Naive B cell (primary cell): Measurements from ENCODE around the gene SLC5A4. TPM values are rescaled to one million over a fixed set of nuclear protein-coding genes. Genes with fewer than 3 reads are reported as not detected.

Experiments used
- ATAC-seq, 2 donors: fragments of 150-1000 bp; cut with Tn5 transposase; 2 replicates each; pipeline ENCODE4 v1.10.0; 2021; ENCODE audit warnings: low read depth in 2 of 2, mild to moderate bottlenecking in 2 of 2, moderate library complexity in 2 of 2
- DNase-seq: peaks from one replicate; pipeline ENCODE4 v3.0.0; 2022
- H3K27ac Mint-ChIP-seq, 6 donors: one replicate each; pipeline ENCODE4 v1.8.0; 2020 to 2022; ENCODE audit warnings: mild to moderate bottlenecking in 6 of 6, mixed read lengths in 6 of 6, moderate library complexity in 5 of 6, inconsistent platforms in 2 of 6
- H3K27me3 Mint-ChIP-seq, 3 donors: one replicate each; pipeline ENCODE4 v1.8.0; 2021 to 2022; ENCODE audit warnings: mixed read lengths in 3 of 3, mild to moderate bottlenecking in 1 of 3
- H3K36me3 Mint-ChIP-seq, 2 donors: one replicate each; pipeline ENCODE4 v1.8.0; 2020 to 2022; ENCODE audit warnings: mixed read lengths in 2 of 2, inconsistent platforms in 1 of 2, mild to moderate bottlenecking in 1 of 2
- H3K4me1 Mint-ChIP-seq, 3 donors: one replicate each; pipeline ENCODE4 v1.8.0; 2020 to 2022; ENCODE audit warnings: mixed read lengths in 3 of 3, inconsistent platforms in 1 of 3, mild to moderate bottlenecking in 1 of 3, moderate library complexity in 1 of 3
- H3K4me3 Mint-ChIP-seq, 8 donors: one replicate each; pipeline ENCODE4 v1.8.0; 2020 to 2022; ENCODE audit warnings: mild to moderate bottlenecking in 8 of 8, mixed read lengths in 8 of 8, moderate library complexity in 8 of 8, inconsistent platforms in 2 of 8
- H3K9me3 Mint-ChIP-seq, 7 donors: one replicate each; pipeline ENCODE4 v1.8.0; 2020 to 2022; ENCODE audit warnings: mixed read lengths in 7 of 7, mild to moderate bottlenecking in 5 of 7, inconsistent platforms in 2 of 7, moderate library complexity in 1 of 7
- polyA plus RNA-seq, 6 donors: library from polyadenylated mRNA; unstranded; fragments of 300-500 nt; fragmentation: Illumina TruSeq; gene quantifications; one replicate each; pipeline ENCODE4 v1.2.3, GENCODE V29; 2021; ENCODE audit warnings: low read depth in 6 of 6

SLC5A4 gene
- polyA plus RNA-seq, 6 donors from 2014 or later, result not detected

DNA sequence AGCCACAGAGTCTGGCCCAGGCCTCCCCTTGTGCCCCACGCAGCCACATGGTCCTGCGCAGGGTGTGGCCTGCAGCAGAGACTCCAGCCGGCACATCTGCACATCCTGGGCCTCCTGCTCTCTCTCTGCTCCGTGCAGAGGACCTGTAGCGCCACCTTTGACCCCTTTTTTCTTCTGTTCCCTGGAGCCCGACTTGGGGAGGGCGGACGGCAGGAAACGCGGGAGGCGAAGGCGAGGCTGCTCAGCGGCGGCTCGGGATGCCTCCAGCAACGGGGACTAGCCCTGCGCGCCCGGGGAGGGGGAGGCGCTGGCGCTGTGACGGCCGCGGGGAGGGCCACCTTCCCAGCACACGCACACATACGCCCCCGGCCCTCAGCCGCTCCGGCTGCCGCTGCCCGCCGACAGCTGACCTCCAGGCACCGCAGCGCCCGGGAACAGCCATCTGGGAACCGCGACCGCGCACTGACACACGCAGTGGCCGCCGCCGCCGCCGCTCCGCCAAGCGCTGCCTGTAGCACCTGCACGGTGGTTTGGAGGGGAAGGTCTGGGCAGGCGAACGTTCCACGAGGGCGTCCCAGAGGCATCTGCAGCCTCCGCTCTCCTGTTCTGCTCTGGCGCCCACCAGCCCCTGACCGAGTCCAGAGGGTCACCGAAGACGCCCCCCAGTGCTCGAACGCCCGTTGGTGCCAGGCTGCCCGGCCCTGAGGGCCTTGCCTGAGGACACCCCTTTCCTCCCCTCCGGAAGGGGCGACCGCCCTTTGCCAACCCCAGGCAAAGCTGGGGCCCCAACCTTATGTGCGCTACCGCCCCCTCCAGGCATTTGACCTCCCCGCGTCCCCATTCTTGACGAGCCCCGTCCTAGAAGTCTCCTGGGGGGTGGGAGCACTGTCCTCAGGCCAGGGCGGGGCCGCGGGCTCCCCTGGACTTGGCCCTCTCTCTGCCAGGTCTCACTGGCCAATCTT is 79.2 kb downstream of the SLC5A4 start:
- no peak for DNase-seq
- no peak for ATAC-seq
- Mint-ChIP-seq H3K36me3 (peaks cover 0 to 4% of the 10 kb centered on the region in 2 donors), H3K27ac (no peak overlapping the region), H3K4me1 (peaks cover 0 to 4% (median 0%) of the 10 kb centered on the region in 3 donors), H3K27me3 (peaks cover 20 to 51% (median 27%) of the 10 kb centered on the region in 3 donors), H3K4me3 (peak overlapping the region in 1 of 8 donors; percentile 25), H3K9me3 (peaks cover 0 to 3% (median 0%) of the 10 kb centered on the region in 7 donors)

DNA sequence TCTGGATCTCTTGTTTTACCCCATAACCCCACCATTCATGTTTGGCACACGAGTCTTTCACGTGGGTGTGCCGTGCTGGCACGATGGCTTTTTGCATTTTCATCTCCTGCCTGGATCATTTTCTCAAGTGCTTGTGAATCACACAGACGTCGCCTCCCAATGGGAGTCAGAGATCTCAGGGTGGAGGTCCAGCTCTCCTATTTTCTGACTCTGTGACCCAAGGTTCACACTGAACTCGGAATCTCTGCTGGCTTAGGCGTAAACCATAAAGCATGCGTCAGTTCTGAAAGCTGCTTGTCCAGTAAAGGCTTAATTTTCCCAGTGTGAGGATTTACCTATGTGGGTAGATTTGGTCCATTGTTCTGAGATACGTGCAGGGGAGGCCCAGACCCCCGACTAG is 80.0 kb downstream of the SLC5A4 start:
- Mint-ChIP-seq H3K27me3 (peaks cover 20 to 55% (median 27%) of the 10 kb centered on the region in 3 donors), H3K9me3 (peaks cover 0 to 3% (median 0%) of the 10 kb centered on the region in 7 donors), H3K36me3 (peaks cover 0 to 4% of the 10 kb centered on the region in 2 donors), H3K4me1 (peaks cover 0 to 4% (median 0%) of the 10 kb centered on the region in 3 donors), H3K27ac (no peak overlapping the region), H3K4me3 (no peak overlapping the region)
- DNase-seq (no peak), ATAC-seq (no peak)

Other genes with a start within 250 kb of the SLC5A4 start
- gene SLC5A1, start 212.1 kb downstream of the SLC5A4 start, polyA plus RNA-seq, result not detected
- not detected for gene C22orf42, start 96.0 kb downstream of the SLC5A4 start, polyA plus RNA-seq
- gene RFPL2, start 50.3 kb downstream of the SLC5A4 start, polyA plus RNA-seq, result not detected
- not detected for gene RFPL3, start 102.5 kb upstream of the SLC5A4 start, polyA plus RNA-seq
- gene RTCB, start 156.9 kb upstream of the SLC5A4 start, polyA plus RNA-seq, result 100 to 1,000 TPM; 105 to 139 (median 130) TPM
- not detected for gene BPIFC, start 209.1 kb upstream of the SLC5A4 start, polyA plus RNA-seq
- gene FBXO7, start 219.5 kb upstream of the SLC5A4 start, polyA plus RNA-seq, result 100 to 1,000 TPM; 141 to 196 (median 160) TPM